ENCODE data around the gene OSBPL2.

GRCh38 chr20:62197311-62197710, 41.0 kb upstream of the OSBPL2 start:
- TF ChIP-seq YY1 (IDR thresholded peaks at IDR 0.05) (no peak), CTCF (IDR thresholded peaks at IDR 0.05; ENCODE audit: low read depth, low read length, missing input control) (no peak), NR2F2 (IDR thresholded peaks at IDR 0.05) (no peak)

All from liver (tissue), 3 donors.